NCI-H446 treated with DMSO at 0.1 percent for 48 hours (cell line): Measurements from ENCODE around the gene TFAP2C.

Experiments
- DNase-seq: peaks from one replicate; lab custom pipeline; 2025; lab: John Stamatoyannopoulos, UW

Gene TFAP2C

DNA sequence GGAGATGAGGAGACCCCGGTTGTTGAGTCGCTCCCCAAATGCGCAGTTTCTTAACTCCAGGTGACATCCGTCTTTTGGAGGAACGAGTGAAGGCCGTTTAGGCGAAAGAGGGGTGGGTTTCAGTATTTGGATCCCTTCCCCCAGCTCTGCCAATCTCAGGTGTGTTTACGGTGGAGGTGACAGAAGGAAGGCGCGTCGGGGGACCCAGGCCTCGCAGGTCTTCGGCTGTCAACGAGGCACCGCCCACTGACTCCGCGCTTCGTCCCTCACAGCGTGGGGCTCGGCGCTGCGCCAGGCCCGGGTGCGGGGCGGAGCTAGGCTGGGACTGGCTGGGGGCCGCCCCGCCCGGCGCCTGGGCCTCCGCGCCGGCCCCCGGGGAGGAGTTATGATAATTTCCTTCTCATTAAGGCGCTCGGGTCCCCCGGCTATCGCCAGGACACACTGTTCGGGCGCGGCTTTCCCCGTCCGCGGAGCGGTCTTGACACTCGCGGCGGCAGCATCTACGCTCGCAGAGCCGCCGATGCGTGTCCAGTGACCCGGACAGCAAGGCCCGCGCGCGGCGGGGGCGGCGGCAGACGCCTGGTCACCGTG lies at the start of gene TFAP2C:
Gene TFAP2C (plus strand): TSS at position 434 of the 591 bp plus-strand sequence. CDS start 239 bp downstream, outside the sequence.
- DNase-seq: no peak

GRCh38 chr20:56580226-56580625 lies 48.9 kb upstream of the TFAP2C start:
- DNase-seq: no peak

- no peak for DNase-seq
Observed at GRCh38 chr20:56581701-56582100, 47.4 kb upstream of the TFAP2C start.

DNA sequence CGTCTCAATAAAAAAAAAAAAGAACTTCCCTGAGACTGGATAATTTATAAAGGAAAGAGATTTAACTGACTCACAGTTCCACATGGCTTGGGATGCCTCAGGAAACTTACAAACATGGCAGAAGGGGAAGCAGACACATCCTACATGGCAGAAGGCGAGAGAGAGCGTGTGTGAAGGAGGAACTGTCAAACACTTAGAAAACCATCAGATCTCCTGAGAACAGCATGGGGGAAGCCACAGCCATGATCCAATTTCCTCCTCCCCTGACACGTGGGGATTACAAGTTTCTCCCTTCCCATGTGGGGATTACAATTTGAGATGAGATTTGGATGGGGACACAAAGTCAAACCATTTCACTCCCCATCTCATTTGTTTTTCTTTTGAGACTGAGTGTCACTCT lies 46.6 kb upstream of the TFAP2C start:
- no peak for DNase-seq

GRCh38 chr20:56584916-56585315 lies 44.2 kb upstream of the TFAP2C start:
- no peak for DNase-seq

DNA sequence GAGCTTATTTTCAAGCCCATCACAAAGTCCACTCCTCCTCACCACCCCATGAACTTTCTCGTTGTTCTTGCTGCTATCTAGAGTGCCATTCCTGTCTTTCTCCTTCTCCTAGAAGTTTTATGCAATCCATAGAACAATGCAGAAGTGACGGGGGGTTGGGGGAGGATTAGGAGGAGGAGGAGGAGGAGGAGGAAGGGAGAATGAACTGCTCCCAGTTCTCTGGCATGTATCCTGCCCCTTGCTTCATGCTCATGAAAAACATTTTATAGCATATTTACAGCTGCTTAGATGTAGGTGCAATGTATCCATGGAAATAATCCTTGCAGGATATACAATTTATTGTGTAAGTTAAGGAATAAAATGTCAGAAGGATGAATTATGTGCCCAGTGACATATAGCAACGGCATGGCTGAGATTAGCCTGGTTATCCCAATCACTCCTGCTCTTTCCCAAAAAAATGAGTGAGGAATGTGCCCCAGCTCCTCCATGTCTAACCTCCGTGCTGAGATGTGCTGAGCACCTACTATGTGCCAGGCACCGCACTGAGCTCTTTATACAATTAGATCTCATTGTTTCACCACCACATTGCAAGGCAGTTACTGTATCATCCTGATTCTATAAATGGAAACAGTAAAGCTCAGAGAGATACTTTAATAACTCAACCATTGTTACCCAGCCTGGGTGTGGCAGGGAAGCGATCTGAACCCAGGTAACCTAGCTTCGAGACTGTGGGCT lies 41.6 kb upstream of the TFAP2C start:
- DNase-seq: no peak

GRCh38 chr20:56588996-56589395 lies 40.1 kb upstream of the TFAP2C start:
- no peak for DNase-seq

DNA sequence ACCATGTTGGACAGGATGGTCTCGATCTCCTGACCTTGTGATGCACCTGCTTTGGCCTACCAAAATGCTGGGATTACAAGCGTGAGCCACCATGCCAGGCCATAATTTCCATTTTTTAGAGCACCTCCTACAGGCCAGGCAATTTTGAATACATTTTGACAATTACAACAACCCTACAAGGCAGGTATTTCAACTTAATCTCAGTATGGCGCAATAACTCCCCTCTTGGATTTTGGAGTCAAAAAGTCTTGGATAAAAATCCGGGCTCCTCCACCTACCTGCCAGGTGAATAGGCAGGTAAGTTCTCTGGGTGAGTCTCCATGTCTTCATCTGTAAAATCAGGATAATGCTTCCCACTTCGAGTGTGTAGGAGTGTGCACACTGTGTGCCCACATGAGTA lies 39.5 kb upstream of the TFAP2C start:
- DNase-seq: no peak

GRCh38 chr20:56590888-56591287 lies 38.2 kb upstream of the TFAP2C start:
- DNase-seq: no peak

DNA sequence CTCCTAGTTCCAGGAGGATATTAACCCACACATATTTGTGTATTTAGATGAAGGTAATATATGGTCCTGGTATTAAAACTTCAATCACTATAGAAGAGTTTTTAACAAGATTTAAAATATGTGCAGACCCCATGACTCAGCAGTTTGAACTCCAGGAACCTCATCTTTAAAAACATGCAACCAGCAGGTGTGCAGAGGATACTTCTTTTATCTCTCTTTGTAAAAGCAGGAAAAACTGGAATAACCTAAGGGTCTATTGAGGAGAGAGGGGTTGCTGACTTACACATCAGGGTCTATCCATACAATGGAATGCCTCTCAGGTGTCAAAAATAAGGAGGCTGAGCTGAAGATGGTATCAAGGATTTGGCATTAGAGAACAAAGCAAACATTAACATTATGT lies 36.9 kb upstream of the TFAP2C start:
- no peak for DNase-seq

DNA sequence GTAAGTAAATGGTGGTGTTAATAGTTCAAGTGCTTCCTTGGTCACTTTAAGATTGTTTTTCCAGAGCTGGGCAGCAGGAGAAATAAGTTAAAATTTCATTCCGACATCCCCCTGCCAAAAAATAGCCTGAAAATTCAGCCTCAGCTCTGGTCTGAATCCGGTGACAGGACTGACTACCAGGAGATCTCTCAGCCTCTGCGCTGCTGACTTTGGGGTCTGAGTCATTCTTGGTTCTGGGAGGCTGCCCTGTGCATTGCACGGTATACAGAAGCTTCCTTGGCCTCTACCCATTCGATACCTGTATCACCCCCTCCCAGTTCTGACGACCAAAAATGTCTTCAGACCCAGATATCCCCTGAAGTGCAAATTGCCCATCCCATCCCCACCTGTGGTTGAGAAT lies 36.3 kb upstream of the TFAP2C start:
- no peak for DNase-seq

DNA sequence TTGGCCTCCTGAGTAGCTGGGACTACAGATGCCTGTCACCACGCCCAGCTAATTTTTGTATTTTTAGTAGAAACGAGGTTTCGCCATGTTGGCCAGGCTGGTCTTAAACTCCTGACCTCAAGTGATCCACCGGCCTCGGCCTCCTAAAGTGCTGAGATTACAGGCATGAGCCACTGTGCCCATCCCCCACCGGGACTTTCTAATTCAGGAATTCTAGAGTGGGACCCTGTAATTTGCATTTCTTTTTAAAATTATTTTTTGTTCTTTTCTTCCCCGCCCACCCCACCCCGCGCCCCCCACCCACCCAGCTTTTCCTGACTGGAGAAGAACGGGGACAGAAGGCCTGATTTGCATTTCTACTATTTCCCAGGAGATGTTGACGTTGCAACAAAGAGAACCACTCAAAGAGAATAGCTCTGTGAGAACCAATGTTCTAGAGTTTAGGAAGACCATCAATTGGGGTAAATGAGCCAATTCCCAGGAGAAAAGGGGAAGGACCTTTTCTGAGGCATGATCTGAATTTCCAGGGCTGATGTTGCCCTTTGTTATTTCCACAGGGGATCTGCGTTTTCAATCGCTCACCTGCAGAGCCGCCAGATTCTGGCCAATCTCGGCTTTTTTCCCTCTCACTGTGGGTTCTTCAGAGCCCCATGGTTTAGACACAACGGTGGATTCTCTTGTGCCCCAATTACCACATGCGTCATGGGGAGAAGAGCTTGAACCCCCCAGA lies 33.2 kb upstream of the TFAP2C start:
- no peak for DNase-seq

GRCh38 chr20:56601166-56601565 lies 27.9 kb upstream of the TFAP2C start:
- no peak for DNase-seq

DNA sequence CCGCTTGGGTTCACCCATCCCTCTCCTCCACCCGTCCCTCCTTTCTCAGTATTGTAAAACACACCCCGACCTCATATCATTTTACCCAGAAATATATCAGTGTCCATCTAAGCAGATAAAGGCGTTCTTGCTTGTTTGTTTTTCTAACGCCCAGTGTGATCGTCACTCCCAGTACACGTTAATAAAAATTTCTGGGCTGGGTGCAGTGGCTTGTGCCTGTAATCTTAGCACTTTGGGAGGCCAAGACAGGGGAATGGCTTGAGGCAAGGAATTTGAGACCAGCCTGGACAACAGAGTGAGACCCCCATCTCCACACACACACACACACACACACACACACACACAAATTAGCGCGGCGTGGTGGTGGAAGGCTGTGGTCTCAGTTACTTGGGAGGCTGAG lies 24.4 kb upstream of the TFAP2C start:
- no peak for DNase-seq

DNA sequence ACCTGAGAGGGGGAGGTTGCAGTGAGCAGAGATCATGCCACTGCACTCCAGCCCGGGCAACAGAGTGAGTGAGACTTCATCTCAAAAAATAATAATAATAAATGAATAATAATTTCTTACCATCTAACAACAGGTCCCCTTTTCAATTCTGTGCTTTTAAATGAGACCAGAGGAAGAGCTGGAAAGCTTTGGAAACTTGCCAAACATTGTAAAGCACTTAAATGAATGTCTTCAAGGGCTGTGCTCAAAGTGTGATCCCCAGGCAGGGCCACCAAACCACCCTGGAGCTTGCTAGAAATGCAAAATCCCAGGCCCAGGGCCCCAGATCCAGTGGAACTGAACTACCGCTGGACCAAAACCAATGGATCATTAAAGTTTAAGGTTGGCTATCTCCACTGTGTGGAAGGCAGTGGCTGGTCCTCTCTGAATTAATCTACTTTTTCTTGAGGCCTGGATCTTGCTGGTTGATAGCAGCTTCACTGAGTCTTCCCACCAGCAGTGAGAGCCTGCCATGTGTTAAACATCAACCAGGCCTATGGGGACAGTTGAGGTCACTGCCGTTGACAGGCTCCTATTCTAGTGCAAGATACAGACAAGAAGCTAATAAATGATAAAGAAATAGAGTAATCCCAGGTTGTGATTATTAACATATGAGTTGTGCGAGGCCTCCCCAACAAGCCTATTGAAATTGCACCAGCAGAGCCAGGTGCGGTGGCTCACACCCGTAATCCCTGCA lies 23.7 kb upstream of the TFAP2C start:
- DNase-seq: no peak

GRCh38 chr20:56606174-56606945 lies 22.7 kb upstream of the TFAP2C start:
- no peak for DNase-seq

- no peak for DNase-seq
Observed at GRCh38 chr20:56607061-56607704, 21.9 kb upstream of the TFAP2C start.

GRCh38 chr20:56608376-56608775 lies 20.7 kb upstream of the TFAP2C start:
- no peak for DNase-seq

DNA sequence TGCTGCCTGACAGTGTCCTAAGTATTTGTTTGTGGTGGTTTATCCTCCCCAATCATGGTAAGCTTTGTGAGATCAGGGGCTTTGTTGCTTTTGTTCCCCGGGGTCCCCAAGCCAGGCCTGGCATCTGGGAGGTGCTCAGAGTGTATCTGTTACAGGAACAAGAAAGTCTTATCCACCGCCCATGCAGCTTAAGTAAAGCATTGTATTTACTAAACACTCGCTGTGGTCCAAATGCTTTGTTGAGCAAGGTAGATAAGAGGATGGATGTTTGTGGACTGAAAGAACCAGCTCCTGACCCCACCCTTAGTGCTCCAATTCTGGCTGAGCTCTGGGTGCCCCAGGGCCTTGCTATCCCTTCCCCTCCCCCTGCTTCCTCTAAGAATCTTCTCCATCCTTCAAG lies 19.8 kb upstream of the TFAP2C start:
- DNase-seq: no peak

- DNase-seq: no peak
Observed at GRCh38 chr20:56610098-56610497, 19.0 kb upstream of the TFAP2C start.

DNA sequence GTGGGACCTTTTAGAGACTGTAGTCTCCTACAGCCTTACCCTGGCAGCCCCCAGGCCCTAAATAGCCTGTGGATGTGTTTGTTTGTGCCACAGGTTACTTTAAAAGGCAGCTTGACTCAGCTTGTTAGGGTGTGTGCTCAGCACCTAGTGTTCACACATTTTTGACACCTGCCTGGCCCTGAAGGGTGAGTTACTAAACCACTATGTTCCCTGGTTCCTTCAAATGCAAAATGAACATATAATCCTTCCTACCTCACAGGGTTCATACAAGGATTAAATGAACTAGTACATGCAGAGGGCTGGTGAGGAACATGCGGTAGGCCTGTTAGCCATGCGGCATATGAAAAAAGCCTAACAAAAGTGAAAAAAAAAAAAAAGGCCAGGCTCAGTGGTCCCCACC lies 14.9 kb upstream of the TFAP2C start:
- DNase-seq: no peak
